Mesendoderm (in vitro differentiated cells): ENCODE results near the gene RBBP4.
"Not testable (repeated sequence)": the region's sequence is repeated elsewhere in the genome, so short reads cannot be mapped to it uniquely, and the experiment has no call there.

Experiments used
- DNase-seq: peaks from one replicate; pipeline ENCODE4 v3.0.0; 2013
- H2AK5ac ChIP-seq: 2 replicates; pipeline ENCODE4 v1.6.1; 2013; ENCODE audit warnings: low read length, inconsistent platforms
- H2BK120ac ChIP-seq: 2 replicates; pipeline ENCODE4 v1.6.1; 2013; ENCODE audit warnings: low read depth, mild to moderate bottlenecking, low read length, moderate library complexity, mixed read lengths
- H2BK15ac ChIP-seq: replicated peaks from 2 replicates; pipeline ENCODE4 v1.6.1; 2013; ENCODE audit warnings: low read depth, mild to moderate bottlenecking, moderate library complexity
- H2BK5ac ChIP-seq: 2 replicates; pipeline ENCODE4 v1.6.1; 2013; ENCODE audit warnings: low read length, inconsistent platforms
- H3K18ac ChIP-seq: 2 replicates; pipeline ENCODE4 v1.6.1; 2013; ENCODE audit warnings: mild to moderate bottlenecking, low read length, mixed read lengths
- H3K23ac ChIP-seq: one replicate; pipeline ENCODE4 v1.6.1; 2013; ENCODE audit warnings: low read length
- H3K27ac ChIP-seq: 2 replicates; pipeline ENCODE4 v1.5.1; 2013; ENCODE audit warnings: low read depth, mild to moderate bottlenecking, inconsistent platforms, low read length, moderate library complexity
- H3K27me3 ChIP-seq: 2 replicates; pipeline ENCODE4 v1.6.1; 2013; ENCODE audit warnings: low read length, control low read depth, mild to moderate bottlenecking, inconsistent platforms; ENCODE audit not compliant: insufficient read depth, poor library complexity
- H3K36me3 ChIP-seq: 2 replicates; pipeline ENCODE4 v1.6.1; 2013; ENCODE audit warnings: low read length, inconsistent platforms; ENCODE audit not compliant: control insufficient read depth, insufficient read depth
- H3K4ac ChIP-seq: one replicate; pipeline ENCODE4 v1.6.1; 2013; ENCODE audit warnings: low read depth, mild to moderate bottlenecking, low read length, moderate library complexity
- H3K4me1 ChIP-seq: 2 replicates; pipeline ENCODE4 v1.6.1; 2013; ENCODE audit warnings: low read depth, low read length, inconsistent platforms; ENCODE audit not compliant: control insufficient read depth
- H3K4me2 ChIP-seq: 2 replicates; pipeline ENCODE4 v1.6.1; 2013; ENCODE audit warnings: low read length
- H3K4me3 ChIP-seq: 2 replicates; pipeline ENCODE4 v1.5.1; 2013; ENCODE audit warnings: mild to moderate bottlenecking, low read length
- H3K56ac ChIP-seq: one replicate; pipeline ENCODE4 v1.6.1; 2013; ENCODE audit warnings: low read length
- H3K79me1 ChIP-seq: 2 replicates; pipeline ENCODE4 v1.6.1; 2013; ENCODE audit warnings: low read length, inconsistent platforms
- H3K79me2 ChIP-seq: 2 replicates; pipeline ENCODE4 v1.6.1; 2013; ENCODE audit warnings: mild to moderate bottlenecking, low read length; ENCODE audit not compliant: control insufficient read depth, insufficient read depth
- H3K9ac ChIP-seq: 2 replicates; pipeline ENCODE4 v1.6.1; 2013; ENCODE audit warnings: low read length, inconsistent platforms
- H4K5ac ChIP-seq: one replicate; pipeline ENCODE4 v1.6.1; 2013; ENCODE audit warnings: low read length
- H4K8ac ChIP-seq: one replicate; pipeline ENCODE4 v1.6.1; 2013; ENCODE audit warnings: low read depth, mild to moderate bottlenecking, control low read depth, low read length, moderate library complexity
- WGBS: extraction: QIAGEN DNeasy Blood & Tissue Kit; methylation state at CpG from one replicate; pipeline ENCODE4 v1.1.7; 2013; ENCODE audit warnings: low lambda C conversion rate, missing lambda C conversion rate; ENCODE audit not compliant: insufficient coverage; ENCODE audit errors: extremely low coverage; 5-methylcytosine and 5-hydroxymethylcytosine counted together

Gene RBBP4

GRCh38 chr1:32706491-32706890 is 55.5 kb downstream of the RBBP4 start:
- no peak overlapping the region for H2BK120ac ChIP-seq
- WGBS = no CpG with 5 or more reads among the region's 1 CpG

GRCh38 chr1:32709075-32709474 is 58.1 kb downstream of the RBBP4 start:
- Histone ChIP-seq H3K79me2 (no peaks in the 10 kb centered on the region), H3K27me3 (no peaks in the 10 kb centered on the region), H3K27ac (no peak overlapping the region), H3K9ac (no peak overlapping the region), H3K4me1 (no peaks in the 10 kb centered on the region), H4K8ac (no peak overlapping the region), H2BK5ac (no peak overlapping the region), H3K18ac (no peak overlapping the region), H2BK15ac (no peak overlapping the region), H2BK120ac (no peak overlapping the region), H3K4me2 (no peak overlapping the region), H4K5ac (no peak overlapping the region), H3K23ac (no peak overlapping the region), H3K56ac (no peak overlapping the region), H3K36me3 (no peaks in the 10 kb centered on the region), H3K4ac (no peak overlapping the region), H3K79me1 (no peaks in the 10 kb centered on the region), H3K4me3 (no peak overlapping the region), H2AK5ac (no peak overlapping the region)
- peak; percentile 85 for DNase-seq
- WGBS = no CpG with 5 or more reads among the region's 2 CpGs

More at GRCh38 chr1:32706491-32706890, 55.5 kb downstream of the RBBP4 start:
- H3K36me3 ChIP-seq = no peaks in the 10 kb centered on the region
- no peaks in the 10 kb centered on the region for H3K27me3 ChIP-seq
- no peak for DNase-seq
- H3K9ac ChIP-seq = no peak overlapping the region
- H4K5ac ChIP-seq = no peak overlapping the region
- no peak overlapping the region for H2AK5ac ChIP-seq
- no peaks in the 10 kb centered on the region for H3K4me1 ChIP-seq
- no peak overlapping the region for H3K23ac ChIP-seq
- no peak overlapping the region for H3K56ac ChIP-seq
- no peak overlapping the region for H4K8ac ChIP-seq
- no peak overlapping the region for H3K4me3 ChIP-seq
- H2BK5ac ChIP-seq = no peak overlapping the region
- no peaks in the 10 kb centered on the region for H3K79me2 ChIP-seq
- H3K27ac ChIP-seq = no peak overlapping the region
- H3K4me2 ChIP-seq = no peak overlapping the region
- H3K18ac ChIP-seq = no peak overlapping the region
- H2BK15ac ChIP-seq = no peak overlapping the region
- no peaks in the 10 kb centered on the region for H3K79me1 ChIP-seq
- no peak overlapping the region for H3K4ac ChIP-seq

- H3K18ac ChIP-seq = no peak overlapping the region
- DNase-seq = no peak
- H3K27me3 ChIP-seq = no peaks in the 10 kb centered on the region
- no peak overlapping the region for H2AK5ac ChIP-seq
- H2BK120ac ChIP-seq = no peak overlapping the region
- no peaks in the 10 kb centered on the region for H3K79me1 ChIP-seq
- H3K23ac ChIP-seq = no peak overlapping the region
- H3K4me2 ChIP-seq = no peak overlapping the region
- no peak overlapping the region for H4K8ac ChIP-seq
- H3K36me3 ChIP-seq = no peaks in the 10 kb centered on the region
- no peaks in the 10 kb centered on the region for H3K4me1 ChIP-seq
- no peak overlapping the region for H3K4ac ChIP-seq
- no peak overlapping the region for H4K5ac ChIP-seq
- no peak overlapping the region for H3K27ac ChIP-seq
- H3K9ac ChIP-seq = no peak overlapping the region
- no peak overlapping the region for H3K4me3 ChIP-seq
- H2BK15ac ChIP-seq = no peak overlapping the region
- WGBS = no CpG with 5 or more reads among the region's 5 CpGs
- no peak overlapping the region for H3K56ac ChIP-seq
- H2BK5ac ChIP-seq = no peak overlapping the region
- no peaks in the 10 kb centered on the region for H3K79me2 ChIP-seq
Observed at GRCh38 chr1:32709476-32709875, 58.5 kb downstream of the RBBP4 start.

DNA sequence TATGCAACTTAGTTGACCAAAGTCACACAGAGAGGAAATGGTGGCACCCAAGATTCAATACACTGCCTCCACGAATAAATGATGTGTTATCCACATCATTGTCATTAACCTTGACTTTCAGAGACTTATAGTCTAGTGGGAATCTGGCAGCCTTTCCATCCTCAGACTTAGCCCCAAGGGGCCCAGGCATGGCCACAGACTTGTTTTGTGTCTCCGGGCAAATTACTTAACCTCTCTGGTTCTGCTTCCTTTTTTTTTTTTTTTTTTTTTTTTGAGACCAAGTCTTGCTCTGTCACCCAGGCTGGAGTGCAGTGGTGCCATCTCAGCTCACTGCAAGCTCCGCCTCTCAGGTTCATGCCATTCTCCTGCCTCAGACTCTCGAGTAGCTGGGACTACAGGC is 60.2 kb downstream of the RBBP4 start:
- H2AK5ac ChIP-seq, H3K18ac ChIP-seq, H4K5ac ChIP-seq, H4K8ac ChIP-seq, H3K27ac ChIP-seq, H3K79me2 ChIP-seq, H3K4me3 ChIP-seq, H3K36me3 ChIP-seq, DNase-seq, H3K4me1 ChIP-seq, H3K4me2 ChIP-seq, H3K4ac ChIP-seq, H2BK5ac ChIP-seq, H2BK120ac ChIP-seq, H2BK15ac ChIP-seq, H3K79me1 ChIP-seq, H3K9ac ChIP-seq, H3K56ac ChIP-seq, H3K23ac ChIP-seq, H3K27me3 ChIP-seq: not testable (repeated sequence)
- no CpG with 5 or more reads among the region's 4 CpGs for WGBS

- no peak for DNase-seq
- Histone ChIP-seq H3K18ac (no peak overlapping the region), H3K79me2 (no peaks in the 10 kb centered on the region), H3K56ac (peak overlapping the region; percentile 49), H3K36me3 (no peaks in the 10 kb centered on the region), H4K8ac (no peak overlapping the region), H3K4me3 (no peak overlapping the region), H3K4me2 (no peak overlapping the region), H3K27me3 (no peaks in the 10 kb centered on the region), H4K5ac (no peak overlapping the region), H3K4me1 (peaks cover 5% of the 10 kb centered on the region), H2BK15ac (no peak overlapping the region), H3K23ac (no peak overlapping the region), H3K4ac (no peak overlapping the region), H3K27ac (no peak overlapping the region), H3K79me1 (no peaks in the 10 kb centered on the region), H2BK5ac (no peak overlapping the region), H3K9ac (no peak overlapping the region), H2AK5ac (no peak overlapping the region), H2BK120ac (no peak overlapping the region)
- no CpG with 5 or more reads among the region's 10 CpGs for WGBS
Observed at GRCh38 chr1:32713081-32713480, 62.1 kb downstream of the RBBP4 start.

DNA sequence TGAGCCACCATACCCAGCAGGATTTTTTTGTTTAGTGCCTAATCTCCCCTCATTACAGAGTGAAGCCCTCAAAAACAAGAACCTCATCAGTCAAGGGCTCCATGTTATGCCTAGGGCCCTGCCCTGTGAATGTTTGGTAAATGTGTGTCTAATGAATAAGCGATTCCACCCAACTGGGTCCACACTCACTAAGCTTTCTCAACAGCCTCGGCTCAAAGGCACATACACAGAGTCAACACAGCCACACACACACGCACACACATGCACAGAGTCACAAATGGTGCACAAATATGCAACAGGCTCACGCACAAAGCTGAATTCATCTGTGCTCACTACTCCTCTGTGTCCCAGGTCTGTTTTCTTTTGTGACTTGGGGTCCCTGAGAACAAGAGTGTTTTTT is 63.3 kb downstream of the RBBP4 start:
- H3K79me2 ChIP-seq = no peaks in the 10 kb centered on the region
- WGBS = no CpG with 5 or more reads among the region's 4 CpGs
- no peaks in the 10 kb centered on the region for H3K79me1 ChIP-seq
- H3K27me3 ChIP-seq = no peaks in the 10 kb centered on the region
- H3K4me2 ChIP-seq = no peak overlapping the region
- no peak overlapping the region for H4K5ac ChIP-seq
- no peak overlapping the region for H2BK120ac ChIP-seq
- no peak overlapping the region for H2BK15ac ChIP-seq
- H3K36me3 ChIP-seq = no peaks in the 10 kb centered on the region
- peak overlapping the region; percentile 14 for H2AK5ac ChIP-seq
- no peak overlapping the region for H3K56ac ChIP-seq
- no peak overlapping the region for H3K4ac ChIP-seq
- no peak overlapping the region for H3K27ac ChIP-seq
- peaks cover 5% of the 10 kb centered on the region for H3K4me1 ChIP-seq
- no peak overlapping the region for H3K23ac ChIP-seq
- no peak overlapping the region for H2BK5ac ChIP-seq
- H3K18ac ChIP-seq = no peak overlapping the region
- DNase-seq = no peak
- H3K9ac ChIP-seq = no peak overlapping the region
- H3K4me3 ChIP-seq = no peak overlapping the region
- H4K8ac ChIP-seq = no peak overlapping the region
